ENCODE data around the gene PLCG2. TPM values are rescaled to one million over a fixed set of nuclear protein-coding genes. Genes with fewer than 3 reads are reported as not detected.

Gene PLCG2
- total and polyA plus RNA-seq, 9 donors, result 4.6 to 7.6 (median 5.3) TPM

- 81% methylated on average over 9 of the region's 10 CpGs for WGBS (ENCODE audit: insufficient coverage)
- no peaks in the 10 kb centered on the region for H3K36me3 ChIP-seq (ENCODE audit: control insufficient read depth, insufficient read depth, low read length)
- no peak for DNase-seq
- no peaks in the 10 kb centered on the region for H3K4me1 ChIP-seq (ENCODE audit: control insufficient read depth, insufficient read depth, low read length)
- H3K9me3 ChIP-seq (replicated peaks; ENCODE audit: control insufficient read depth, low read depth, low read length), result peaks cover 3% of the 10 kb centered on the region
- H3K4me3 ChIP-seq (ENCODE audit: low read length), result no peak overlapping the region
- no peaks in the 10 kb centered on the region for H3K27me3 ChIP-seq (ENCODE audit: control insufficient read depth, insufficient read depth, low read length)
- no peak overlapping the region for H3K27ac ChIP-seq (ENCODE audit: low read length)
These were observed 31.9 kb downstream of the PLCG2 start for GRCh38 chr16:81810894-81811538.

- WGBS (ENCODE audit: insufficient coverage), result 89% methylated on average over 2 of the region's 2 CpGs
These were observed 34.6 kb downstream of the PLCG2 start for GRCh38 chr16:81813648-81814047.

GRCh38 chr16:81814751-81815428 is 35.8 kb downstream of the PLCG2 start:
- 18% methylated on average over 3 of the region's 5 CpGs for WGBS (ENCODE audit: insufficient coverage)
- no peak for DNase-seq

More at GRCh38 chr16:81813648-81814047, 34.6 kb downstream of the PLCG2 start:
- no peak for DNase-seq
- H3K27ac ChIP-seq (ENCODE audit: low read length), result no peak overlapping the region
- no peaks in the 10 kb centered on the region for H3K4me1 ChIP-seq (ENCODE audit: control insufficient read depth, insufficient read depth, low read length)
- no peaks in the 10 kb centered on the region for H3K27me3 ChIP-seq (ENCODE audit: control insufficient read depth, insufficient read depth, low read length)
- H3K36me3 ChIP-seq (ENCODE audit: control insufficient read depth, insufficient read depth, low read length), result no peaks in the 10 kb centered on the region
- H3K4me3 ChIP-seq (ENCODE audit: low read length), result no peak overlapping the region
- peaks cover 3% of the 10 kb centered on the region for H3K9me3 ChIP-seq (replicated peaks; ENCODE audit: control insufficient read depth, low read depth, low read length)

GRCh38 chr16:81815429-81815766 is 36.3 kb downstream of the PLCG2 start:
- DNase-seq, result no peak
- 58% methylated on average over 4 of the region's 5 CpGs for WGBS (ENCODE audit: insufficient coverage)
- no peak overlapping the region for H3K27ac ChIP-seq (ENCODE audit: low read length)
- no peaks in the 10 kb centered on the region for H3K4me1 ChIP-seq (ENCODE audit: control insufficient read depth, insufficient read depth, low read length)
- no peaks in the 10 kb centered on the region for H3K27me3 ChIP-seq (ENCODE audit: control insufficient read depth, insufficient read depth, low read length)
- H3K9me3 ChIP-seq (replicated peaks; ENCODE audit: control insufficient read depth, low read depth, low read length), result peaks cover 3% of the 10 kb centered on the region
- H3K36me3 ChIP-seq (ENCODE audit: control insufficient read depth, insufficient read depth, low read length), result no peaks in the 10 kb centered on the region
- no peak overlapping the region for H3K4me3 ChIP-seq (ENCODE audit: low read length)

More at GRCh38 chr16:81814751-81815428, 35.8 kb downstream of the PLCG2 start:
- Histone ChIP-seq H3K27ac (ENCODE audit: low read length) (no peak overlapping the region), H3K27me3 (ENCODE audit: control insufficient read depth, insufficient read depth, low read length) (no peaks in the 10 kb centered on the region), H3K9me3 (replicated peaks; ENCODE audit: control insufficient read depth, low read depth, low read length) (peaks cover 3% of the 10 kb centered on the region), H3K4me1 (ENCODE audit: control insufficient read depth, insufficient read depth, low read length) (no peaks in the 10 kb centered on the region), H3K36me3 (ENCODE audit: control insufficient read depth, insufficient read depth, low read length) (no peaks in the 10 kb centered on the region), H3K4me3 (ENCODE audit: low read length) (no peak overlapping the region)

- Histone ChIP-seq H3K4me3 (ENCODE audit: low read length) (no peak overlapping the region), H3K36me3 (ENCODE audit: control insufficient read depth, insufficient read depth, low read length) (no peaks in the 10 kb centered on the region), H3K27me3 (ENCODE audit: control insufficient read depth, insufficient read depth, low read length) (no peaks in the 10 kb centered on the region), H3K4me1 (ENCODE audit: control insufficient read depth, insufficient read depth, low read length) (no peaks in the 10 kb centered on the region), H3K27ac (ENCODE audit: low read length) (no peak overlapping the region), H3K9me3 (replicated peaks; ENCODE audit: control insufficient read depth, low read depth, low read length) (peaks cover 3% of the 10 kb centered on the region)
- WGBS (ENCODE audit: insufficient coverage), result 100% methylated on average over 1 of the region's 2 CpGs
- no peak for DNase-seq
These were observed 37.3 kb downstream of the PLCG2 start for GRCh38 chr16:81816351-81816750.

GRCh38 chr16:81816793-81817210 is 37.7 kb downstream of the PLCG2 start:
- 81% methylated on average over 8 of the region's 8 CpGs for WGBS (ENCODE audit: insufficient coverage)
- Histone ChIP-seq H3K4me3 (ENCODE audit: low read length) (no peak overlapping the region), H3K9me3 (replicated peaks; ENCODE audit: control insufficient read depth, low read depth, low read length) (peaks cover 3% of the 10 kb centered on the region), H3K4me1 (ENCODE audit: control insufficient read depth, insufficient read depth, low read length) (no peaks in the 10 kb centered on the region), H3K27me3 (ENCODE audit: control insufficient read depth, insufficient read depth, low read length) (peaks cover 2% of the 10 kb centered on the region), H3K36me3 (ENCODE audit: control insufficient read depth, insufficient read depth, low read length) (no peaks in the 10 kb centered on the region), H3K27ac (ENCODE audit: low read length) (no peak overlapping the region)
- DNase-seq, result no peak

- no peaks in the 10 kb centered on the region for H3K36me3 ChIP-seq (ENCODE audit: control insufficient read depth, insufficient read depth, low read length)
- H3K9me3 ChIP-seq (replicated peaks; ENCODE audit: control insufficient read depth, low read depth, low read length), result peaks cover 3% of the 10 kb centered on the region
- no peak for DNase-seq
- no peak overlapping the region for H3K27ac ChIP-seq (ENCODE audit: low read length)
- peaks cover 2% of the 10 kb centered on the region for H3K27me3 ChIP-seq (ENCODE audit: control insufficient read depth, insufficient read depth, low read length)
- H3K4me3 ChIP-seq (ENCODE audit: low read length), result no peak overlapping the region
- peaks cover 2% of the 10 kb centered on the region for H3K4me1 ChIP-seq (ENCODE audit: control insufficient read depth, insufficient read depth, low read length)
- 100% methylated on average over 1 of the region's 8 CpGs for WGBS (ENCODE audit: insufficient coverage)
These were observed 38.2 kb downstream of the PLCG2 start for GRCh38 chr16:81817296-81817695.

- WGBS (ENCODE audit: insufficient coverage), result 40% methylated on average over 10 of the region's 12 CpGs
- Histone ChIP-seq H3K4me1 (ENCODE audit: control insufficient read depth, insufficient read depth, low read length) (peaks cover 5% of the 10 kb centered on the region), H3K4me3 (ENCODE audit: low read length) (no peak overlapping the region), H3K27me3 (ENCODE audit: control insufficient read depth, insufficient read depth, low read length) (peaks cover 2% of the 10 kb centered on the region), H3K36me3 (ENCODE audit: control insufficient read depth, insufficient read depth, low read length) (no peaks in the 10 kb centered on the region), H3K27ac (ENCODE audit: low read length) (no peak overlapping the region), H3K9me3 (replicated peaks; ENCODE audit: control insufficient read depth, low read depth, low read length) (peaks cover 3% of the 10 kb centered on the region)
- peak; percentile 24 for DNase-seq
These were observed 38.9 kb downstream of the PLCG2 start for GRCh38 chr16:81817789-81818567.

GRCh38 chr16:81818568-81818896 is 39.4 kb downstream of the PLCG2 start:
- WGBS (ENCODE audit: insufficient coverage), result 40% methylated on average over 1 of the region's 1 CpG

GRCh38 chr16:81818905-81819304 is 39.8 kb downstream of the PLCG2 start:
- H3K4me1 ChIP-seq (ENCODE audit: control insufficient read depth, insufficient read depth, low read length), result peaks cover 9% of the 10 kb centered on the region
- no peak overlapping the region for H3K4me3 ChIP-seq (ENCODE audit: low read length)
- no peak for DNase-seq
- 87% methylated on average over 4 of the region's 4 CpGs for WGBS (ENCODE audit: insufficient coverage)
- H3K9me3 ChIP-seq (replicated peaks; ENCODE audit: control insufficient read depth, low read depth, low read length), result no peaks in the 10 kb centered on the region
- peaks cover 2% of the 10 kb centered on the region for H3K27me3 ChIP-seq (ENCODE audit: control insufficient read depth, insufficient read depth, low read length)
- H3K27ac ChIP-seq (ENCODE audit: low read length), result no peak overlapping the region
- no peaks in the 10 kb centered on the region for H3K36me3 ChIP-seq (ENCODE audit: control insufficient read depth, insufficient read depth, low read length)

More at GRCh38 chr16:81818568-81818896, 39.4 kb downstream of the PLCG2 start:
- Histone ChIP-seq H3K9me3 (replicated peaks; ENCODE audit: control insufficient read depth, low read depth, low read length) (peaks cover under 1% of the 10 kb centered on the region), H3K4me1 (ENCODE audit: control insufficient read depth, insufficient read depth, low read length) (peaks cover 9% of the 10 kb centered on the region), H3K27me3 (ENCODE audit: control insufficient read depth, insufficient read depth, low read length) (peaks cover 2% of the 10 kb centered on the region), H3K36me3 (ENCODE audit: control insufficient read depth, insufficient read depth, low read length) (no peaks in the 10 kb centered on the region), H3K27ac (ENCODE audit: low read length) (no peak overlapping the region), H3K4me3 (ENCODE audit: low read length) (no peak overlapping the region)
- no peak for DNase-seq
